ENCODE measurements around the gene TEX44.

TEX44 gene

GRCh38 chr2:231611273-231612108, 18.8 kb downstream of the TEX44 start:
- Histone ChIP-seq H3K4me2 (ENCODE audit: low read length) (peak overlapping the region; percentile 61), H3K9ac (ENCODE audit: low read depth, low read length) (peak overlapping the region; percentile 67), H3K36me3 (ENCODE audit: insufficient read depth, low read length) (no peaks in the 10 kb centered on the region)

GRCh38 chr2:231612109-231612455, 19.4 kb downstream of the TEX44 start:
- Histone ChIP-seq H3K27me3 (ENCODE audit: control insufficient read depth, insufficient read depth, low read length) (no peaks in the 10 kb centered on the region), H3K4me1 (ENCODE audit: control insufficient read depth, insufficient read depth, low read length) (peaks cover 34% of the 10 kb centered on the region), H3K4me2 (ENCODE audit: low read length) (peak overlapping the region; percentile 61), H3K4me3 (ENCODE audit: low read length) (peak overlapping the region; percentile 11), H3K36me3 (ENCODE audit: insufficient read depth, low read length) (no peaks in the 10 kb centered on the region), H3K9me3 (replicated peaks; ENCODE audit: low read length) (no peaks in the 10 kb centered on the region), H3K9ac (ENCODE audit: low read depth, low read length) (peak overlapping the region; percentile 67)

More at GRCh38 chr2:231611273-231612108, 18.8 kb downstream of the TEX44 start:
- no peaks in the 10 kb centered on the region for H3K9me3 ChIP-seq (replicated peaks; ENCODE audit: low read length)
- H3K4me3 ChIP-seq (ENCODE audit: low read length) = peak overlapping the region; percentile 11
- peaks cover 34% of the 10 kb centered on the region for H3K4me1 ChIP-seq (ENCODE audit: control insufficient read depth, insufficient read depth, low read length)
- no peaks in the 10 kb centered on the region for H3K27me3 ChIP-seq (ENCODE audit: control insufficient read depth, insufficient read depth, low read length)

GRCh38 chr2:231612456-231613330, 20.0 kb downstream of the TEX44 start:
- Histone ChIP-seq H3K4me2 (ENCODE audit: low read length) (peak overlapping the region; percentile 91), H3K27me3 (ENCODE audit: control insufficient read depth, insufficient read depth, low read length) (no peaks in the 10 kb centered on the region), H3K9me3 (replicated peaks; ENCODE audit: low read length) (no peaks in the 10 kb centered on the region), H3K9ac (ENCODE audit: low read depth, low read length) (peak overlapping the region; percentile 82), H3K36me3 (ENCODE audit: insufficient read depth, low read length) (no peaks in the 10 kb centered on the region), H3K4me1 (ENCODE audit: control insufficient read depth, insufficient read depth, low read length) (peaks cover 34% of the 10 kb centered on the region), H3K4me3 (ENCODE audit: low read length) (peak overlapping the region; percentile 11)

- H3K4me2 ChIP-seq (ENCODE audit: low read length) = peak overlapping the region; percentile 91
- peak overlapping the region; percentile 71 for H3K4me3 ChIP-seq (ENCODE audit: low read length)
- peak overlapping the region; percentile 82 for H3K9ac ChIP-seq (ENCODE audit: low read depth, low read length)
- no peaks in the 10 kb centered on the region for H3K36me3 ChIP-seq (ENCODE audit: insufficient read depth, low read length)
- H3K9me3 ChIP-seq (replicated peaks; ENCODE audit: low read length) = no peaks in the 10 kb centered on the region
- peaks cover 34% of the 10 kb centered on the region for H3K4me1 ChIP-seq (ENCODE audit: control insufficient read depth, insufficient read depth, low read length)
- H3K27me3 ChIP-seq (ENCODE audit: control insufficient read depth, insufficient read depth, low read length) = no peaks in the 10 kb centered on the region
Measured at GRCh38 chr2:231613331-231613662, 20.6 kb downstream of the TEX44 start.

GRCh38 chr2:231613663-231614558, 21.2 kb downstream of the TEX44 start:
- Histone ChIP-seq H3K4me3 (ENCODE audit: low read length) (peak overlapping the region; percentile 71), H3K36me3 (ENCODE audit: insufficient read depth, low read length) (no peaks in the 10 kb centered on the region), H3K9me3 (replicated peaks; ENCODE audit: low read length) (no peaks in the 10 kb centered on the region), H3K27me3 (ENCODE audit: control insufficient read depth, insufficient read depth, low read length) (no peaks in the 10 kb centered on the region), H3K4me2 (ENCODE audit: low read length) (peak overlapping the region; percentile 91), H3K4me1 (ENCODE audit: control insufficient read depth, insufficient read depth, low read length) (peaks cover 34% of the 10 kb centered on the region), H3K9ac (ENCODE audit: low read depth, low read length) (peak overlapping the region; percentile 82)

- no peaks in the 10 kb centered on the region for H3K9me3 ChIP-seq (replicated peaks; ENCODE audit: low read length)
- H3K36me3 ChIP-seq (ENCODE audit: insufficient read depth, low read length) = no peaks in the 10 kb centered on the region
- H3K4me3 ChIP-seq (ENCODE audit: low read length) = peak overlapping the region; percentile 71
- peaks cover 34% of the 10 kb centered on the region for H3K4me1 ChIP-seq (ENCODE audit: control insufficient read depth, insufficient read depth, low read length)
- H3K4me2 ChIP-seq (ENCODE audit: low read length) = peak overlapping the region; percentile 91
- H3K27me3 ChIP-seq (ENCODE audit: control insufficient read depth, insufficient read depth, low read length) = no peaks in the 10 kb centered on the region
- peak overlapping the region; percentile 82 for H3K9ac ChIP-seq (ENCODE audit: low read depth, low read length)
Measured at GRCh38 chr2:231614559-231615057, 21.9 kb downstream of the TEX44 start.

- Histone ChIP-seq H3K36me3 (ENCODE audit: insufficient read depth, low read length) (no peaks in the 10 kb centered on the region), H3K4me1 (ENCODE audit: control insufficient read depth, insufficient read depth, low read length) (peaks cover 34% of the 10 kb centered on the region), H3K4me3 (ENCODE audit: low read length) (peak overlapping the region; percentile 71), H3K27me3 (ENCODE audit: control insufficient read depth, insufficient read depth, low read length) (no peaks in the 10 kb centered on the region), H3K4me2 (ENCODE audit: low read length) (peak overlapping the region; percentile 91), H3K9me3 (replicated peaks; ENCODE audit: low read length) (no peaks in the 10 kb centered on the region), H3K9ac (ENCODE audit: low read depth, low read length) (peak overlapping the region; percentile 82)
Measured at GRCh38 chr2:231615058-231615671, 22.5 kb downstream of the TEX44 start.

- Histone ChIP-seq H3K9ac (ENCODE audit: low read depth, low read length) (no peak overlapping the region), H3K9me3 (replicated peaks; ENCODE audit: low read length) (no peaks in the 10 kb centered on the region), H3K27me3 (ENCODE audit: control insufficient read depth, insufficient read depth, low read length) (peaks cover 9% of the 10 kb centered on the region), H3K4me1 (ENCODE audit: control insufficient read depth, insufficient read depth, low read length) (peaks cover 32% of the 10 kb centered on the region), H3K36me3 (ENCODE audit: insufficient read depth, low read length) (no peaks in the 10 kb centered on the region), H3K4me2 (ENCODE audit: low read length) (no peak overlapping the region), H3K4me3 (ENCODE audit: low read length) (no peak overlapping the region)
Measured at GRCh38 chr2:231616296-231616695, 23.6 kb downstream of the TEX44 start.

- H3K27me3 ChIP-seq (ENCODE audit: control insufficient read depth, insufficient read depth, low read length) = peaks cover 11% of the 10 kb centered on the region
- H3K9me3 ChIP-seq (replicated peaks; ENCODE audit: low read length) = no peaks in the 10 kb centered on the region
- H3K9ac ChIP-seq (ENCODE audit: low read depth, low read length) = no peak overlapping the region
- H3K4me3 ChIP-seq (ENCODE audit: low read length) = no peak overlapping the region
- H3K4me1 ChIP-seq (ENCODE audit: control insufficient read depth, insufficient read depth, low read length) = peaks cover 22% of the 10 kb centered on the region
- H3K4me2 ChIP-seq (ENCODE audit: low read length) = no peak overlapping the region
- no peaks in the 10 kb centered on the region for H3K36me3 ChIP-seq (ENCODE audit: insufficient read depth, low read length)
Measured at GRCh38 chr2:231617059-231617926, 24.6 kb downstream of the TEX44 start.

Data from skeletal muscle satellite cell (primary cell).